GM21576 (cell line): ENCODE measurements around the gene PIK3CD.
"Not testable (repeated sequence)": the region's sequence is repeated elsewhere in the genome, so short reads cannot be mapped to it uniquely, and the experiment has no call there.

Source experiments
- ATAC-seq: cut with Tn5 transposase; IDR thresholded peaks from one replicate; pipeline ENCODE4 v1.9.1; 2021; ENCODE audit warnings: mild to moderate bottlenecking, moderate library complexity; ENCODE audit not compliant: unreplicated experiment

Gene PIK3CD

GRCh38 chr1:9687874-9688582 is 36.5 kb downstream of the PIK3CD start:
- ATAC-seq: no peak

GRCh38 chr1:9688599-9688998 is 37.1 kb downstream of the PIK3CD start:
- ATAC-seq: no peak

- peak; percentile 41 for ATAC-seq
Measured at GRCh38 chr1:9689011-9689706, 37.6 kb downstream of the PIK3CD start.

- no peak for ATAC-seq
Measured at GRCh38 chr1:9689971-9690381, 38.4 kb downstream of the PIK3CD start.

GRCh38 chr1:9690440-9691107 is 39.0 kb downstream of the PIK3CD start:
- ATAC-seq: no peak

- ATAC-seq: no peak
Measured at GRCh38 chr1:9691108-9691445, 39.5 kb downstream of the PIK3CD start.

GRCh38 chr1:9691691-9692090 is 40.2 kb downstream of the PIK3CD start:
- no peak for ATAC-seq

- no peak for ATAC-seq
Measured at GRCh38 chr1:9696793-9697192, 45.3 kb downstream of the PIK3CD start.

- no peak for ATAC-seq
Measured at GRCh38 chr1:9699361-9699760, 47.8 kb downstream of the PIK3CD start.

- no peak for ATAC-seq
Measured at GRCh38 chr1:9700340-9700739, 48.8 kb downstream of the PIK3CD start.

- ATAC-seq: no peak
Measured at GRCh38 chr1:9701665-9702064, 50.1 kb downstream of the PIK3CD start.

GRCh38 chr1:9703165-9703509 is 51.6 kb downstream of the PIK3CD start:
- no peak for ATAC-seq

GRCh38 chr1:9703681-9704080 is 52.1 kb downstream of the PIK3CD start:
- no peak for ATAC-seq

- no peak for ATAC-seq
Measured at GRCh38 chr1:9705337-9706093, 54.0 kb downstream of the PIK3CD start.

GRCh38 chr1:9706178-9706577 is 54.6 kb downstream of the PIK3CD start:
- no peak for ATAC-seq

GRCh38 chr1:9710037-9710436 is 58.5 kb downstream of the PIK3CD start:
- no peak for ATAC-seq

- ATAC-seq: no peak
Measured at GRCh38 chr1:9711466-9712020, 60.0 kb downstream of the PIK3CD start.

GRCh38 chr1:9712767-9713166 is 61.2 kb downstream of the PIK3CD start:
- ATAC-seq: not testable (repeated sequence)

GRCh38 chr1:9714257-9714718 is 62.8 kb downstream of the PIK3CD start:
- no peak for ATAC-seq

- no peak for ATAC-seq
Measured at GRCh38 chr1:9715536-9716226, 64.2 kb downstream of the PIK3CD start.
